Measurements from ENCODE around the gene UBIAD1.
"Not testable (repeated sequence)": the region's sequence is repeated elsewhere in the genome, so short reads cannot be mapped to it uniquely, and the experiment has no call there.

The UBIAD1 gene

GRCh38 chr1:11280719-11281376 lies 7.8 kb downstream of the UBIAD1 start:
- peak; percentile 23 to 39 for DNase-seq

GRCh38 chr1:11281518-11282331 lies 8.7 kb downstream of the UBIAD1 start:
- no peak for DNase-seq

GRCh38 chr1:11283151-11283550 lies 10.2 kb downstream of the UBIAD1 start:
- no peak for DNase-seq

- DNase-seq = no peak
Measured at GRCh38 chr1:11284784-11285183, 11.8 kb downstream of the UBIAD1 start.

GRCh38 chr1:11285883-11286734 lies 13.1 kb downstream of the UBIAD1 start:
- no peak for DNase-seq

GRCh38 chr1:11286735-11287410 lies 13.9 kb downstream of the UBIAD1 start:
- DNase-seq = no peak

- DNase-seq = no peak
Measured at GRCh38 chr1:11289064-11289463, 16.1 kb downstream of the UBIAD1 start.

- DNase-seq = no peak
Measured at GRCh38 chr1:11291049-11291448, 18.1 kb downstream of the UBIAD1 start.

GRCh38 chr1:11293856-11294255 lies 20.9 kb downstream of the UBIAD1 start:
- DNase-seq = no peak

- DNase-seq = no peak
Measured at GRCh38 chr1:11294951-11295350, 22.0 kb downstream of the UBIAD1 start.

GRCh38 chr1:11295905-11296304 lies 22.9 kb downstream of the UBIAD1 start:
- DNase-seq = peak in 1 of 2 donors; percentile 27

GRCh38 chr1:11297774-11298173 lies 24.8 kb downstream of the UBIAD1 start:
- not testable (repeated sequence) for DNase-seq

GRCh38 chr1:11298390-11299224 lies 25.6 kb downstream of the UBIAD1 start:
- DNase-seq = no peak

GRCh38 chr1:11299225-11299574 lies 26.2 kb downstream of the UBIAD1 start:
- no peak for DNase-seq

- DNase-seq = no peak
Measured at GRCh38 chr1:11301601-11302000, 28.6 kb downstream of the UBIAD1 start.

- DNase-seq = no peak
Measured at GRCh38 chr1:11302366-11302765, 29.4 kb downstream of the UBIAD1 start.

GRCh38 chr1:11305516-11305915 lies 32.5 kb downstream of the UBIAD1 start:
- DNase-seq = not testable (repeated sequence)

GRCh38 chr1:11307852-11308251 lies 34.9 kb downstream of the UBIAD1 start:
- DNase-seq = no peak

- no peak for DNase-seq
Measured at GRCh38 chr1:11308699-11309224, 35.8 kb downstream of the UBIAD1 start.

GRCh38 chr1:11309385-11309784 lies 36.4 kb downstream of the UBIAD1 start:
- no peak for DNase-seq

All from CD4-positive, alpha-beta T cell treated with Interleukin-4 for 1 hour (primary cell).